Activated CD8-positive, alpha-beta memory T cell treated with anti-CD3 and anti-CD28 coated beads, Interleukin-2, amount 50 U/mL, for 4 hours (primary cell): ENCODE measurements around the gene KRT17.
A peak's percentile ranks its signal among the peaks of the same experiment; 100 is the strongest.
"Not testable (repeated sequence)": the region's sequence is repeated elsewhere in the genome, so short reads cannot be mapped to it uniquely, and the experiment has no call there.

Experiments
- DNase-seq: peaks from one replicate; pipeline ENCODE4 v3.0.0-alpha.2; 2020

The KRT17 gene

DNA sequence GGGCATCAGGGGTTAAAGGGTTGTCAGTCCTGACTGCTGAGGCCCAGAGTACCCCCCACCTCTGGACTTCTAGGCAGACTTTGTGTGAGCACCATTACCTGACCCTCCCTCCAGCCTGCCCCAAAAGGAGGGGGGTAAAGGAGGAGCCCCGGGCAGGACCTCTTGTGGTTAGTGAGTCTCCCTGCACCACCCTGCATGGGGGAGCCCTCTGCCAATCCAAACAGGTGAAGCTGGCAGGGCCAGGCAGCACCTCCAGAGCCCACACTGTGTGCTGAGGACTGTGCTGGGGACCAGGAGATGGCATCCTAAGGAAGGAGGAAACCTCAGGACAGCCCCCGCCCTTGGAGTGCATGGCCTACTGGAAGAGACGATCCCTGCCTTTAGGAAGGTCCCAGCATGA is 35.1 kb downstream of the KRT17 start:
- no peak for DNase-seq

DNA sequence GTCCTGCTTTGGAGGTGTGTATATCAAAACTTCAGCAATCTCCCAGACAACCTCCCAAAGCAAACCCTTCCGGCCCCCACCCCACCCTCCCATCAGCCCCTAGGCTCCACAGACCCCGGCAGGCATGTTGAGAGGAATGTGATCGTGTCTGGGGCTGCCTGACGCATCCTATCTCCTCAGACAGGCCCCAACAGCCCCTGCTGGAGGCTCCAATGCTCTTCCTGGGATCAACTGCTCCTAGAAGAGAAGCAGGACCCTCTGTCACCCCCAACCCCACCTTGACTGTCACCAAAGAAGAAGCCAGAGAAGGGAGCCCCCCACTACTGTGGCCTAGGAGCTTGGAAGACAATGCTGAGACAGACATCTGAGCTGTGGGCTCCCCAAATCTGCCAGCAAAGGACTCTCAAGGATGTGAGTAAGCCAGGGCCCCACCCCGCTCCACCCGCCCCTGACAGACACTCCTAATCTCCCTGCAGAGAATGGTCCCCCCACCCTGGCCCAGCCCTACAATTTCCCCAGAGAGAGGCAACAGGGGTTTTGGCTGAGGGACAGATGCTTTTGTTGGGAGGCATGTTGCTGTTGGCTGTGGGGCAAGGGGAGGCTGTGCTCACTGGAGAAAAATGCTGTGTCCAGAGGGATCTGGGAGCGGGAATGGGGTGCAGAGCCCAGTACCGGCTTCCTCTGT is 36.1 kb downstream of the KRT17 start:
- no peak for DNase-seq

DNA sequence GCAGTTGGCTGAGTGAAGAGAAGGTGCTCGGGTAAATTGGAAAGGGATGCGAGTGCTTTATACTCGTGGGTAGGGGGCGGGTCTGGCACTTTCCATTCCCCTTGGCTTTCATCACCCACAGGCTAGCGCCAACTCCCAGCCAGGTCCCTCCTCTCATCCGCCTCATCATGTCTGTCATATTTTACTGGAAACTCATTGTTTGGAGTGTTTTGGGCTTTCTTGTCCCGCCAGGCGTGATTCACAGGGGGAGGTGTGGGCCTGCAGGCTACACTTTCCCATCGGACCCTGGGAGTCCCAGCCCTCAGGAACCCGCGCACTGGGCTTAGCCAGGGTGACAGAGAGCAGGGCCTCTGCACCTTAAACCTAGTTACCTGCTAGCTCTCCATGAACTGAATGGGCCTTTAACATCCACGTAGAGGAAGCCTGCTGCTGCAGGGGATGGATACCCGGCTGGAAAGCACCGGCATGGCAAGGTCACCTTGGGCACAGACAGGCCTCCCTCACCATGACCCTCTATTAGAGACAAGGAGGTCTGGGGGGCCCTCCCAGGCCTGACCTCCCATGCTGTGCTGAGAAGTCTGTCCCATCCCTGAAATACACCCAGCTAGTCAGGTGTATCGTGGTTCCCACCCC is 37.4 kb downstream of the KRT17 start, which contains the start of gene KRT14:
KRT14 (minus strand) TSS at position 33 of the 633 bp plus-strand sequence. CDS start 61 bp downstream, outside the sequence.
- no peak for DNase-seq

DNA sequence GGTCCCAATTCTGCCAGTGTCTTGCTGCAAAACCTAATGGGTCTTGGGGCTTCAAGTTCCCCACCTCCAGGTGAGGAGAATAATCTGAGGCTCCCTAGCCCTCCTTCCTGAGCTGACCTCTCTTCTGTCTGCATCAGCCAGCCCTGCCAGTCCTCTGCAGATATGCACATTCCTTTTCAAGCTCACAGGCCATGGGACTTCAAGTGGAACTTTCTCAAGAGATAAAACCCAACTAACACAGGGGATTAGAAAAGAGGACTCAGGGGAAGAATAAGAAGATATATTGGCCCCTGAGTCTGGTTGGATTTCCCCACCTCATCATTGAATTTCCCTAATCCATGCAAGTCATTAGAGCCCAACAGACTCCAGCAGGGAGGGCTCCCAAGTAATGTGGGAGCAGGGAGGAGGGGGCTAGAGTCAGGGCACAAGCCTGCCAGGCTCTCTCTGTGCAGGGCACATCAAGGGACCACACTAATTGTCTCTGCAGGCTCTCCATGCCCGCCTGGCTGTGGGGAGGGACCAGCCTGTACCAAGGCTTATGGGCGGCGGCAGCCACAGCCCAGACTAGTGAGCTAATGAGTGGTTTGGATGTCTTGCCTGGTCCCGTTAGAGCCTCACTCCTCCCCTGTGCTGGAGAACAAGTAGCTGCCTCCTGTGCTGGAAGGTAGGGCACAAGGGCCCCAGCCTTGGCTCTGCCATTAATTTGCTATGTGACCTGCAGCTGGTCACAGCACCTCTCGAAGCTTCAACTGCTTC is 38.9 kb downstream of the KRT17 start:
- DNase-seq = no peak

DNA sequence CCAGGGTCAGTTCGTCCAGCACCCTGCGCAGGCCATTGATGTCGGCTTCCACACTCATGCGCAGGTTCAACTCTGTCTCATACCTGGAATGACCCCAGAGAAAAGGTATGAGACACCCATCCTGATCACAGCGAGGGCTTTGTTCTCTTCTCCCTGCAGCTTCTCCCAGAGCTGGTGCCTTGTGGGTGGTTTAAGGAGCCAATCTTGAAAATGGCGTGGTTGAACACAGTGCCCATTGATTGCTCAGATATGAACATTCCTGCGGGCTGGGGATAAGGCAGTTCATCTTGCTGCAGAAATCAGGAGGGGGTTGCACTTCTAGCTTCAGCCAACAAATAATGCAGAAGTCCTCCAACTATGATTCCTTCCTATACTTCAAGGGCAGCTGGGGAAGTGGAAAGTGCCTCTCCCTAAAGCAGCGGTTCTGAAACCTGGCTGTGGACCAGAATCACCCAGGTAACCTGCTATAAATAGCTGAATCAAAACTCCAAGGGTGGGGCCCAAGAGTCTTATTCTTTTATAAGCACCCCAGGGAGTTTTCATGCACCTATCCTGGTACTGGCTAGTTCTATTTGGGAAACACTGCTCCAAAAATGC is 39.9 kb downstream of the KRT17 start:
- not testable (repeated sequence) for DNase-seq

DNA sequence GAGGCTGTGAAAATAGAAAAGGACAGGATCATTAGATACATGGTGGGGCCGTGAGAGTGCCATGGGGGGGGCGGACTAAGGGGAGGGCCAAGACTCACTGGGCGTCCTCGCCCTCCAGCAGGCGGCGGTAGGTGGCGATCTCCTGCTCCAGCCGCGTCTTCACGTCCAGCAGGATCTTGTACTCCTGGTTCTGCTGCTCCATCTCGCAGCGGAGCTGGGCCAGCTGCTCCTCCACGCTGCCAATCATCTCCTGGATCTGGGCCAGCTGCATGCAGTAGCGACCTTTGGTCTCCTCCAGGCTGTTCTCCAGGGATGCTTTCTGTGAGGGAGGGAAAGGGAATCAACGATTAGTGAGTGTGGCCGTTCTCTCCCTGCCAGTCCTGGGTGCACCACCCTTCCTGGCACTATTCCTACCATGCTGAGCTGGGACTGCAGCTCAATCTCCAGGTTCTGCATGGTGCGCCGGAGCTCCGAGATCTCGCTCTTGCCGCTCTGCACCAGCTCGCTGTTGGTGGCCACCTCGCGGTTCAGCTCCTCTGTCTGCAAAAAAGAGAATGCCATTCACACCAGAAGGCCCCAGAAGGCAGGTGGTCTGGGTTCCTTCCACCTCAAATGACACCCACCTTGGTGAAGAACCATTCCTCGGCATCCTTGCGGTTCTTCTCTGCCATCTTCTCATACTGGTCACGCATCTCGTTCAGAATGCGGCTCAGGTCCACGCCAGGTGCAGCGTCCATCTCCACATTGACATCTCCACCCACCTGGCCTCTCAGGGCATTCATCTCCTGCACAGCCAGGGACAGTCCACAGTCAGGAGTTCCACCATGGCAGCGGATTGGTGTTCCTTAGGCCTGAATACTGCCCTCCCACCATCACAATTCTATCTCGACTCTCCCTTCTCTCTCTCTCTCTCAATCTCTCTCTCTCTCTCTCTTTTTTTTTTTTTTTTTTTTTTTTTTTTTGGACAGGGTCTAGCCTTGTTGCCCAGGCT is 40.9 kb downstream of the KRT17 start:
- no peak for DNase-seq

DNA sequence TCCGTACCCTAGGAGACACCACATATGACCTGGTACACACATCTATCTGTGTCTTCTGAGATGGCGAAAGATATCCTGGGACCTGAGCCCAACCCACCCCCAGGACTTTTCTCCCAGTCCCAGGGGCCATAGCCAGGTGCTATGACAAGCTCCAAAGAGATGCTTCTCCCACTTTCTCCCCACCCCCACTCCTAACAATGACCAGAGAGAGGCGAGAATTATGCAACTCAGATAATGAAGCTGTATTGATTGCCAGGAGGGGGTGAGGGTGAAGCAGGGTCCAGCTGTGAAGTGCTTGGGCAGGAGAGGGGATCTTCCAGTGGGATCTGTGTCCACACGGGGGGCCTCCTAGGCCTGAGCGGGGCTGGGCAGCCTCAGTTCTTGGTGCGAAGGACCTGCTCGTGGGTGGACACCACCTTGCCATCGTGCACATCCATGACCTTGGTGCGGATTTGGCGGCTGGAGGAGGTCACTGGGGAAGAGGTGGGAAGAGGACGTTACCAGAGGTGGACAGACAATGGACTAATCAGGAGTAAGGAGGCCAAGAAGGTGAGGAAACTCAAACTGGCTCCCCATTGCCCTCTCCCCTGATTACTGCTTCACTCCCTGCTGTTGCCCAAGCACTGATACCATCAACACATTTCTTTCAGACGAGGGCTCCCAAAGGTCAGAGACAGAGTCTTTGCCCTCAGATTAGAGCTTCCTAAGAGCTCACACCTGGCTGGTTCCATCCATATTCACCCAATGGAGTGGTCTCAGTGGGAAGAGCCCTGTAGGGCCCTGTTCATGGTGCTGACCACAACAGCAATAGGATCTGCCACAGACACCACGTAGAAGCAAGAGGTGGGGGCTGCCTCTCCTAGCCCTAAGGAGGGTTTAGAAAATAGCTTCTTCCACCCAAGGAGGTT is 42.1 kb downstream of the KRT17 start:
- DNase-seq = not testable (repeated sequence)

DNA sequence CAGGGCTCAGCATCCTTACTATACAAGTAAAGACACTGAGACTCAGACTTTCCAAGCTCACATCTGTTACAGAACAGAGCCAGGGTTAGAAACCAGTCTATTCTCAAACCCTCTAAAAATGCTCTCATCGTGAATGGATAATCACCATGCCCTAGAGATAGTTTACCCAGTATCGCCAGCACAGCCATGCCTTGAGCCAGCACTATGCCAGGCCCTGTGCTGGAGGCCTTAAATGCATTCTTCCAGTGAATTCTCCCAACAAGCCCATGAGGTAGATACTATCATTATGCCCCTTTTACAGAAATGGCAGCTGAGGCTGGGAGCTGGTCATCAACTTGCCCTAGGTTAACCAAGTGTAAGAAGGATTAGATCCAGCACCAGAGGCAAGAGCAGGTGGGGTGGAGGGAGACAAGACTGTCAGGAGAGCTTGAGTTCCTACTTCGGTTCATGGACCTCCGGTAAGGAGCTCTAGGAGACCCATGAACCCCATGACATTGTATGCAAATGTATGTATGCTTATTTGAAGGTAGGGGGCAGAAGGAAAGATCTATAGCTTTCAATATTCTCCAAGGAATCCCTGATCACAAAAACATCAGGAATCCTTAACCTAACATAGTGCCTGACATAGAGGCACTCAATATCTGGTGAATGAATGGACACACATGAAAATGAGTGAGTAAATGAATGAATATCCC is 42.9 kb downstream of the KRT17 start:
- DNase-seq = no peak

DNA sequence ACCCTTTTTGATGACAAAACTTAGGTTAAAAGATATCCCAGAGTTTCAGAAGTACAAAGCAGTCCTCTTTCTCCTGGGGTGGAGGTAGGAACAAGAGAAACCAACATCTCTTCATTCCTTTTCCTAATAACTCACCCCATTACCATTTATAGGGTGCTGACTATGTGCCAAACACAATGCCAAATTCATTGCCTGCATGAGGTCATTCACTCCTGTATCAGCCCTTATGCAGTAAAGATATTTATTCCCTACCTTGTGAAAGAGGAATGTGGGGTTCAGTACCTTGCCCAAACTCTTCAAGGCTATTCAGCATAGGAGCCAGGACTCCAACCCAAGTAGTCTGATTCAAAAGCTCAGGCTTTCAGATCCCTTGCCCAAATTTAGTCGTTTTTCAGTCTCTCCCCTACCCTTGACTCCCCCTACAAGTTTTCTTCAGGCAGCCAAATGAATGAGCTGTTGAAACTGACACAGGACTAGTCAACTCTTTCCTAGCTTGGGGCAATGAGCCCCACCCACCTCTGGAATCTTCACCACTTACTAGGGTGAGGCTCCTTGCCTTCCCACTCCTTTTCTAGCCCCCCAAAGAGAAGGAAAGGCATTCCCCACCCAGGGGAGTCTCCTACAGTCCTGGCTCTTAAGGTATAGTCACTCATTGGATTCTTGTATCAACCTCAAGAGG is 43.5 kb downstream of the KRT17 start:
- no peak for DNase-seq

DNA sequence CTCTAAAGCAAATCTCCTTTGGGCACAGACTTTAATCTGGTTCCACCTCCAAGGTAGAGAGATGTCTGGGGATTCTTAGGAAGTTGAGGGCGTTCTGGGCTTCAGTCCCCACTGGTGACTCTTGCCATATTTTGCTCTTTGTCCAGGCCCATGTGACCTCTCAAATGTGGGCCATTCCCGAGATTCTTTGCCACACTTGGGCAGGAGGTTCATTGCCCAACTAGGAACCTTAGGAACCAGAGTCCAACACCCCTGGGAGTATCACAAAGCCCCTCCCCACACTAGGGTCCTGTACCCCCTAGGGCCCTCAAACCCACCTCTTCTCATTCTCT is 44.2 kb downstream of the KRT17 start:
- DNase-seq = no peak

DNA sequence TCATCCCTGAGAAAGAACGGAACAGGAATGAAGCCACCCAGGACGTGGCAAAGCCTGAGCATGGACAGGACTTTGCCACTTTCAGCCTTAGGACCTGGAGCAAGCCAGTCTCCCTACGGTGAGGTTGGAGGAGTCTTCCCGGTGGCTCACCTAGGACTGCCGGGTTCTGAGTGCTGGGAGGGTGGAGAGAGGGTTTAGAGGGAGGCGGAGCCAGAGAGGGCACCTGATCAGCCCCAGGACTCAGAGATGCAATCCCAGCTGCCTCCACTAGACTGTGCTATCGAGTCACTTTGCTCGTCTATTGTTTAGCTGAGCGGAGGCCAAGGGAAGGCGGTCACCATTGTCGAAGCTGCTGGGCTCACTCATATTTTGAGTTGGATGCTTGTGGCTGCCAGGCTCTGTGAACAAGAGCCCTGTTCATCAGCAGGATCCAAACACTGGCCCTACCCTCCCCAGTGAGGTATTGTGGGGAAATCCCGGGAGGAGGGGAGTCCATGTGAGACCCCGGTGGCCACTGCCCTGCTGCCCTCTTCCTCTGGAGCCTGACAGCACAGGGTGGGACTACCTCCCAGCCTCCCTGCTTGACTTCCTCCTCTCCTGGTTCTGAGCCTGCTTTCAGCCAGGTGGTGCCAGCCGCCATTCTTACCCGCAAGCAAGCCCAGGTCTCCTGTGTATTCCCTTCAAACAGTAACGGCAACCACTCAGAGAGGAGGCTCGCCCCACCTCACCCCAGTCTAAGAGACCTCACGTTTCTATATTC is 44.7 kb downstream of the KRT17 start:
- peak; percentile 45 for DNase-seq

DNA sequence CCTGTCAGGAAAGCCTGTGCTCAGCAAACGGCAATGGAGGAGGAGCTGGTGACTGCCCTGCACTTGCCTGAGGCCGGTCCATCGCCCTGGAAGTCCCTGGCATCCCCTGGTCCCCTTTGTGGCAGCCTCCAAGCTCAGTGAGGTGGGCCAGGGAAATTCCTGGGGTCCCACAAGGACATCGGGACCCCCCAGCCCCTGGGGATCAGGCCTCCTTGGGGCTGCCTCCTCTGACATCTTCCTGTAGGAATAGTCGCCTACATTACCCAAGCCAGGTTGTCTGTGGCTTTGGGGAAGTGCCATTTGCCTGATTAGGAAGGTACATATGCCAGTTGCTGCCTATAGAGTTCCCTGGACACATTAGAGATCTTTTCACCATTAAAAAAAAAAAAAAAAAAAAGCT is 45.4 kb downstream of the KRT17 start:
- DNase-seq = no peak

DNA sequence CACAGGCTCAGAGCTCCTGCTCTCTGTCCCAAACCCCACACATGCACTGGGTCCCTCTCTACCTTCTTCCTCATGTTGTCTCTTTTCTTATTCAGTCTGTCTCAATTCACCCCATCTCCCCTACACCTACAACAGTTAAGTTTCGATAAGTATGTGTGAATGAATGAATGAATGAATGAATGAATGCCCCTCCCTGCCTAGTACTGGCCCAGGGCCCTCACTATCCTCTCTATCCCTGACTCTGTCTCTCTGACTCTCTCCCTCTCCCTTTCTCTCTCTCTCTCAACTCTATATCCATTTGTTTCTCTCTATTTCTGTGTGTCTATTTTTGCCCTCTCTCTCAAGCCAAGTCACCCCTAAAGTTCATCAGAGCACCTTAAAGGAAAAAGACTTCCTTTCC is 45.8 kb downstream of the KRT17 start:
- DNase-seq = no peak

DNA sequence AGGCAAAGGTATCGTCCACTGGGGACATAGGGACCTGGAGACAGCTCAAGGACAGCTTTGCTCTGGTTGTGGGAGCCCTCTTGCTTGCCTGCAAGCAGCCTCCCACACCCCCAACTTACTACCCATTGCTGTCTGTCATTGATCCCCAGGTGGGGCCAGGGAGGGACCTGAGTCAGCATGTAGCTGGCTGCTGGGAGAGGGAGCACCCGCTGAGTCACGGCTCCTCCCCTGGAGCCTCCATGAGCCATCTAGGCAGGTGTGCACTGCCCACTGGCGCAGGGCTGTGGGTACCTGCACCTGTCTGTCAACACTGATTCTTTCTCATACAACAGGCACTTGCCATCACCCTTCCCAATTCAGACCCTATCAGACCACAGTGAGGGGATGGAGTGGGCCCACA is 47.6 kb downstream of the KRT17 start:
- not testable (repeated sequence) for DNase-seq

DNA sequence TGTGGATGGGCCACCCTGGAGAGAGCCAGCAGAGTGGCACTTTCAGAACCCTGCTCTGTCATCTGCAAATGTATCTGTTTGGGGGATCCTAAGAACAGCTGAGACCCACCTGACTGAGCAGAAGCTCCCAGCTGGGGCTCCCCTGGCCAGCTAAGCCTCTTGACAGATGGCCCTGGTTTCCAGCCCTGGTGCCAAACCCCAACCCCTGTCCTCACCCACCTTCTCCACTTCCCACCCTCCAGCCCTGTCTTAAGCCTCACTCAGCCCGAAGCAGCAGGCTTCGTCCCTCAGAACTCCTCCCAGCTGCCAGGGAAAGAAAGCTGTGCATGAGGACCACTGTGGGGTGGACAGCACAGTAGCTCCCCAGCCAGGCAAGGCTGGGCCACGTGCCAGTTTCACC is 49.0 kb downstream of the KRT17 start:
- DNase-seq = no peak

DNA sequence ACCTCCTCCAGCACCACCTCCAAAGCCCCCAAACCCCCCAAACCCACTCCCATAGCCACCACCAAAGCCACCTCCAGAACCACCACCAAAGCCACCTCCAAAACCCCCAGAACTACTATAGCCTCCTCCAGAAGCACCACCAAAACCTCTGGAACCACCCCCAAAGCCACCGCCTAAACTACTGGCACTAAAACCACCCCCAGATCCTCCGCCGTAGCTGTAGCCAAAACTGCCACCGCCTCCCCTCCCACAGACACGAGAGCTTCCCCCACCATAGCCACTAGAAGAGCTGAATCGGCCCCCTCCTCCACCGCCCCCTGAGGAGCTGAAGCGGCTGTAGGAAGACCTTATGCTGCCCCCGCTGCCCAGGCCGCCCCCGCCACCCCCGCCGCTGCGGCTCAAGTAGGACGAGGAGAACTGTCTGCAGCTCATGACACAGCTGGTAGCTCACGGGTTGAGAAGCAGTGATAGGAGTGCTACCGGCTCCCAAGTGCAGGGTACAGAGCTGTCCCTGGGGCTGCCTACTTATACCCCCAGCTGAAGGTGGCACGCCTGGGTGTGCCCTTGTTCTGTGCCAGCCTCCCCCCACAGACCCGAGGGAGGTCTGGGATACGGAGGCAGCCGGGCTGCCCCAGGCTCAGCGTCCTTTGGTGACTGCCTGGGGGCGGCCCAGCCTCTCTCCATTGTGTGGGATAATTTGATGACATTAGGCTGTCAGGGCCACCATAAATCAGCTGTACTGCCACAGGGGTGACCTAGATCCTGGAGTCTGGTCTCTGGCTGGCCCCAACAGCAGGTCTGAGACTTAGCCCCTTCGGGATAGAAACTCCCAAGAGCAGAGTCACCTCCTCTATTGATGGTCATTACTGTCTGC is 52.6 kb downstream of the KRT17 start, which contains the start of gene KRT9:
KRT9 (minus strand) TSS at position 499 of the 874 bp plus-strand sequence; CDS start at position 432, 67 bp downstream.
- DNase-seq = no peak
